A549 (cell line): ENCODE measurements around the gene MUC2.

Experiments used
- CHD4 ChIP-seq: fragments of 200-600 bp; sonication (generic); IDR thresholded peaks from 2 replicates; pipeline ENCODE4 v1.6.1; 2016; ENCODE audit warnings: antibody characterized with exemption, mild to moderate bottlenecking, borderline replicate concordance
- CTCF ChIP-seq: fragments of >200 bp; sonication (Bioruptor Twin); formaldehyde crosslinking; IDR thresholded peaks from 3 replicates; pipeline ENCODE4 v1.5.1; 2016
- MAZ ChIP-seq: fragments of 150-350 bp; IDR thresholded peaks from 2 replicates; pipeline ENCODE4 v1.6.1; 2014; ENCODE audit warnings: antibody characterized with exemption, low read depth, low read length, borderline replicate concordance
- PBX3 ChIP-seq: IDR thresholded peaks from 2 replicates; pipeline ENCODE4 v1.6.1; 2012
- POLR2A ChIP-seq: IDR thresholded peaks from 2 replicates; pipeline ENCODE4 v1.6.1; 2012; ENCODE audit warnings: mild to moderate bottlenecking, low read length
- TF ChIP-seq, protein P1 (sequence below): fragments of 450-650 bp; IDR thresholded peaks from 2 replicates; pipeline ENCODE4 v1.6.1; 2014; ENCODE audit warnings: antibody characterized with exemption

- no peak for TF ChIP-seq CHD4
- TF ChIP-seq MAZ, result no peak
- TF ChIP-seq CTCF, result no peak
- no peak for TF ChIP-seq POLR2A
- TF ChIP-seq PBX3, result no peak
- TF ChIP-seq, protein P1, sequence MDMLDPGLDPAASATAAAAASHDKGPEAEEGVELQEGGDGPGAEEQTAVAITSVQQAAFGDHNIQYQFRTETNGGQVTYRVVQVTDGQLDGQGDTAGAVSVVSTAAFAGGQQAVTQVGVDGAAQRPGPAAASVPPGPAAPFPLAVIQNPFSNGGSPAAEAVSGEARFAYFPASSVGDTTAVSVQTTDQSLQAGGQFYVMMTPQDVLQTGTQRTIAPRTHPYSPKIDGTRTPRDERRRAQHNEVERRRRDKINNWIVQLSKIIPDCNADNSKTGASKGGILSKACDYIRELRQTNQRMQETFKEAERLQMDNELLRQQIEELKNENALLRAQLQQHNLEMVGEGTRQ, result no peak
Measured at GRCh38 chr11:1033016-1033798, 41.5 kb upstream of the MUC2 start.
